GM19438 (cell line): ENCODE measurements around the gene COX10.
"Not testable (repeated sequence)": the region's sequence is repeated elsewhere in the genome, so short reads cannot be mapped to it uniquely, and the experiment has no call there.

Experiments
- ATAC-seq: cut with Tn5 transposase; IDR thresholded peaks from one replicate; pipeline ENCODE4 v1.9.1; 2021; ENCODE audit warnings: low read depth; ENCODE audit not compliant: unreplicated experiment

COX10 gene

DNA sequence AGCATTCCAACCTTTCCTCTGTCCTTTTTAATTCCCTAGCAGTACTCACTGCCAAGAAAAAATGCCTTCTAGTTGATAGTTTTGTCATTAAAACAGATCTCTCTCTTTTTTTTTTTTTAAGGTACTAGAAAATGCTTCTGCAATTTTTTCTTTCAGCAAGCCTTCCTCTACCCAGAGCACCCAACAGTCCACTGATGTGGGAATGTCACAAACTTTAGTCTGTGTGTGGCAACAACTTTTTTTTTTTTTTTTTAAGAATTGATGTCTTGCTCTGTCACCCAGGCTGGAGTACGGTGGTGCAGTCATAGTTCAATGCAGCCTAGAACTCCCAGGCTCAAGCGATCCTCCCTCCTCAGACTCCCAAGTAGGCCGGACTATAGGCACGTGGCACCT is 132.7 kb downstream of the COX10 start:
- no peak for ATAC-seq

DNA sequence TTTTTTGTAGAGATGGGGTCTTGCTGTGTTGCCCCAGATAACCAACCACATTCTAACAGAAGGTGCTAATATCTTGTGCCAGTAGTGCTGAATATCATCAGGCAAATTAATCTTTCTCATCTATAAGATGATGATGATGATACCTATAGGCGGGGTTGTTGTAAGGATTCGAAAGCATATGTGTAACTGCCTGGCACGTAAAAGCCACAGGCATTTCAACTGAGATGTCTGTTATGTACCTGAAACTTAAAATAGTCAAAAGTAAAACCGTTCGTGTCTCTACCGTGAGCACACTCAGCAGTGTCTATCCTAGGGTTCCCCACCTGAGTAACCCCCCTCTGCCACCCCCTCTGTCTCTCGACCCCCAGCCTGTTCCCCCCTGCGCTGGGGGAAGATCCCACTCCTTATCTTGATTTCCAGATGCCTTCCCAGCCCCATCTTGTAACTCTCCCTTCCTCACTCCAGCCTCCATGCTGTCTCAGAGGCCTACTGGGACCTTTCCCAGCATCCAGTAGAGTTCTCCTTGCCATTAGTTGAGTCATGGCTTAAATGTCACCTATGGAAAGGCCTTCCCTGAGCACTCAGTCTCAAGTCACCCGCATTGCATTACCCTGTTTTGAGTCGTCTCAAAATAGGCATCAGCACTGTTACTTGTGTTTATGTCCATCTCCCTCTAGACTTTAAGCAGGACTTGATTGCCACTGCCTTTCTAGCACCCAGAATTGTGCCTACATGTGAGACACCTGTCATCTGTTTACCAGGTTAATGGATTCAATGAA is 133.3 kb downstream of the COX10 start:
- no peak for ATAC-seq

DNA sequence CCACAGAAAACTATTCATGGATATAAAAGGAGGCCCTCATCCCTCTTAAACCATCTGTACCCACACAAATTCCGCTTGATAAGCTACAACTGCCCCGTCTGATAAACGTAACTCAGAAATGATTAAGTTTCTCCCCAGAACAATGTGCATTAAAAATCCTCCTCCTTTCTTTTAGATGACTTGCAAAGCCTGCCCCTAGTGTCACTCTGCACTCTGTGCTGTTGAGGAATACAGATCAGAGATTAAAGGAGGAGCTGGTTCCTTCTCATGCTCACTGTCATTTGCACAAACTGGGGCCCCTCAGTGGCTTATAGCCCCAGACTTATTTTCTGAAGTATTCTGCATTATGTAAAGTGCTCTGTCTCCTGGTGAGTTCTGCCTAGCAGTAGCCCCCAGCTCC is 134.1 kb downstream of the COX10 start:
- ATAC-seq, result no peak

DNA sequence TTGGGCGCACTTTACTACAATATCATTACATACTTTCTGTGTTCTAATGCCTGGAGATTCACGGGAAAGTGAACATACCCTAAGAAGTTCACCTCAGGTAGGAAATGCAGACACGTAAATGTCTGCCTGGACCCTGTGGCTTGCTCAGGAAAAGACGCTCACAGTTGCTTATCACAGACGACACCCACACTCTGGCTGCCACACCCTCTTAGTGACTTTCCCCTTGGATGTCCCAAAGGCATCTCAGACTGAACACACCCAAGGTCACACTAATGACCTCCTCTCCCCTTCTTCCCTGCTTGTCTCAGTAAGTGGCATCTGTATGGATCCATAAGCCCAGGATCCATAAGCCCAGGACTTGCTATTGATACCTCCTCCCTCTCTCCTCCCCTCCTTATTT is 134.8 kb downstream of the COX10 start:
- ATAC-seq, result no peak

DNA sequence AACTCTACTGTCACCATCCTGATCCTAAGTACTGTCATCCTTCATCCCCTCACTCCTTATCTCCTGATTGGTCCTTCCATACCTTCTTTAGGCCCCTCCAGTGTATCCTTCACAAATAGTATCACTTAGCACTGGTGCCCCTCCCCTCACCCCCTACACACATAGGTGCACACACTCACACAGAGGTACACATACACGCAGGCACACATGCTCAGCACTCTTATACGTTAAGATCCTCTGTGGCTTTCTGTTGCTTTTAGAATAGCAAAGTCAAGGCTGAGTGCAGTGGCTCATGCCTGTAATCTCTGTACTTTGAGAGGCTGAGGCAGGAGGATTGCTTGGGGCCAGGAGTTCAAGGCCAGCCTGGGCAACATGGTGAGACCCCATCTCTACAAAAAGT is 135.2 kb downstream of the COX10 start:
- no peak for ATAC-seq

DNA sequence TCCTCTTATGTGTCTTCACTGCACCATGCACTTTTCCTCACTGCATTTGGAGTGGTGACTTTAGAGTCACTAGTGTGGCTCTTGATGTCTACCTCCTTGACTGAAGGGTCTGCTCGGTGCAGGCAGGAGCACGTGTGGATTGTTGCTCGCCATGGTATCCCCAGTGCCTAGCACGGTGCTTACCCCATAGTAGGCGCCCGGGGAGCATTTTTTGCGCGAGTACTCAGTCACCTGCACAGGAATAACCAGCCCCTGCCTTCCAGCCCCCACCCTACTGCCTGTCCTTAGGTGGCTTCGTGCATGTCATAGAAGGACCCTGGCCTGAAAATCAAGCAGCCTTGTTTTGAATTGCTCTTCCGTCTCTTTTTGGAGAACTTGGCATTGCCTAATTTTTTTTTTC is 136.1 kb downstream of the COX10 start:
- ATAC-seq, result no peak

DNA sequence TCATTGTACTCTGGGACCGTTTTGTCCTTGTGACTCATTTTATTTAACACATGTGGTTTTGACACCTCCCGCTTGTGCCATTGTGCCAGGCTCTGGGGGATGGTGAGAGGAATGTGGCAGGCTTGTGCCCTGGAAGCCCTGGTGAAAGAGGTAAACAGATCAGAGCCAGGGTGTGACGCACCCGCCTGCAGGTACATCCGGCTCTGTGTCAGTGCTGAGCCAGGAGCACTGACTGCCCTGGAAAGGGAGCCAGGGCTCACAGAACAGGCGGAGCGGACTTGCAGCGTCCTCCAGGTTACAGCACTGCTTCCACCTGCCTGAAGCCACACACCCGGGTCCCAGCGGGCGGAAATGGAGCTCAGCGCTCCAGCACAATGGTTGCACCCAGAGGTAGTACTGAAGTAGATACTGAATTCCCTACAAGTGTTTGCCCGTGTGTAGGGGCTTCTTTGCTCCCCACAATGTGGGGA is 136.7 kb downstream of the COX10 start:
- no peak for ATAC-seq

DNA sequence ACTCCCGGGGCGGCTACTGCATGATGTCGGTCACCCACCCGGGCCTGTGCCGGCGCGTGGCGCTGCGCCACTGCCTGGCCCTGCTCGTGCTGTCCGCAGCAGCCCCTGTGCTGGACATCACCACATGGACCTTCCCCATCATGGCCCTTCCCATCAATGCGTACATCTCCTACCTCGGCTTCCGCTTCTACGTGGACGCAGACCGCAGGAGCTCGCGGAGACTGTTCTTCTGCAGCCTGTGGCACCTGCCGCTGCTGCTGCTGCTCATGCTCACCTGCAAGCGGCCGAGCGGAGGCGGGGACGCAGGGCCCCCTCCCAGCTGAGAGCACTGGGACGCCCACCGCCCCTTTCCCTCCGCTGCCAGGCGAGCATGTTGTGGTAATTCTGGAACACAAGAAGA is 137.6 kb downstream of the COX10 start:
- ATAC-seq, result no peak

DNA sequence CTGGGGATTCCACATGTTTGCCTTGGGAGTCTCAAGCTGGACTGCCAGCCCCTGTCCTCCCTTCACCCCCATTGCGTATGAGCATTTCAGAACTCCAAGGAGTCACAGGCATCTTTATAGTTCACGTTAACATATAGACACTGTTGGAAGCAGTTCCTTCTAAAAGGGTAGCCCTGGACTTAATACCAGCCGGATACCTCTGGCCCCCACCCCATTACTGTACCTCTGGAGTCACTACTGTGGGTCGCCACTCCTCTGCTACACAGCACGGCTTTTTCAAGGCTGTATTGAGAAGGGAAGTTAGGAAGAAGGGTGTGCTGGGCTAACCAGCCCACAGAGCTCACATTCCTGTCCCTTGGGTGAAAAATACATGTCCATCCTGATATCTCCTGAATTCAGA is 138.5 kb downstream of the COX10 start:
- no peak for ATAC-seq

DNA sequence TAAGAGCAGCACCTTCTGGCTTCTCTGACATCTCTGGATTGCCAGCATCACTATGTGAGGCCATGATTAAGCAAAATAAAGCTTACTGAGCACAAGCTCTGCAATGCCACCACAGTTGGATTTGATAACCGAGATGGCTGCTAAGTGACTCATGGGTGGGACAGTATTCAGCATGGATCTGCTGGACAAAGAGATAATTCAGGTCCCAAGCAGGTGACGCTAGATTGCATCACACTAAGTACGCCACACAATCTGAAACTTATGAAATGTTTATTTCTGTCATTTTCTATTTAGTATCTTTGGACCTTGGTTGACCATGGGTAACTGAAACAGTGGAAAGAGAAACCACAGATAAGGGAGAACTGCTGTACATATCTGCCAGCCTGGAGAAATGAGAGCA is 139.9 kb downstream of the COX10 start:
- no peak for ATAC-seq

DNA sequence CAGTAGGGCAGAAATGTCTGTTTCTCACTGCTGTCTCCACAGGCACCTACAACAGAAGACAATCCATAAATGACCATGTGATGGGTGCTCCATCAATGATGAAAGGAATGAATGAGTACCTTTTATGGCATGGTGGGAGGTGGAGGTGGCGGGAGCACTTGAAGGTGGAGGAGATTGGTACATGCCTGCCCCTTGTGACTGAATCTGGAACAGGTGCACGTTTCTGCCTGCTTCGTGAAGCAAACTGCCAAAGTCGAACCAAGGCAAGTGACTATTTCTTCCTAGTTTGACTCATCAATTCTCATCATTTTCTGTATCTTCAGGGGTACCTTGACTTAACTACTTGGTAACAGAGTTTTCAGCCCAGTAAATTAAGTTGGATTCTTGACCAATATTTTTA is 141.9 kb downstream of the COX10 start:
- no peak for ATAC-seq

DNA sequence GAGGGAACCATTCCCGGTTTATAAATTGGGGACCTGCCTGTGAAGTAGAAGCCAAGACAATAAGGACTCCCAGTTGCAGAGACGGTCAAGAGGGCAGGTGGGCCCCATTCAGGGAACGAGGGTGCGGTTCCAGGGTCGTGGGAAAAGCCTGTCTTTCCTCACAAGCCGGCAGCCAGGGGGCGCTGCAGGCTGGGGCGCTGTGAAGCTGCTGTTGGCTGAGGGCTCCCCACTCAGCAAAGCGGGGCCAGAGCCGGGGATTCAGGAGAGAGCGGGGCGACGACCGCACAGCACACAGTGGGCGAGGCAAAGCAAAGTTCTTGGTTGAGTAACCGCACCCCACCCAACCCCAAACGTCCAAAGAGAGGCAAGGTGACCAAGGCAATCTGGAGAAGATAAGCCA is 142.5 kb downstream of the COX10 start:
- ATAC-seq, result no peak

DNA sequence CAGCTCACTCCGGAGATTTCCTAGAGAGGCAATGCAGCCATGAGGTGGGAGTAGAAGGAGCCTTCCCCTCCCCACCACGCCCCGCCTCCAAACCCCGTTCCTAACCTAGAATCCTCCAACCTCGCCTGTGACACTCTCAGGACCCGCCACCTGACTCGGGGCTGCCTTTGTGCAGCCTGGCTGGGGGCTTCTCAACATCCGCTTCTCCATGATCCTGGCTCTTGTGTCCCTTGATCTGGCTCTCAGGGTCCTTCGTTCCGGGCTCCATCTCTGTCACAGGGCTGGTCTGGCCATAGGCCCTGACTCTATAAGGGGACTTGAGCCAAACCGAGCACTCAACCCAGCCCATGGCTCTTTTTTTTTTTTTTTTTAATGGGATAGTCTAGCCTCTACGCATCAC is 143.1 kb downstream of the COX10 start:
- no peak for ATAC-seq

DNA sequence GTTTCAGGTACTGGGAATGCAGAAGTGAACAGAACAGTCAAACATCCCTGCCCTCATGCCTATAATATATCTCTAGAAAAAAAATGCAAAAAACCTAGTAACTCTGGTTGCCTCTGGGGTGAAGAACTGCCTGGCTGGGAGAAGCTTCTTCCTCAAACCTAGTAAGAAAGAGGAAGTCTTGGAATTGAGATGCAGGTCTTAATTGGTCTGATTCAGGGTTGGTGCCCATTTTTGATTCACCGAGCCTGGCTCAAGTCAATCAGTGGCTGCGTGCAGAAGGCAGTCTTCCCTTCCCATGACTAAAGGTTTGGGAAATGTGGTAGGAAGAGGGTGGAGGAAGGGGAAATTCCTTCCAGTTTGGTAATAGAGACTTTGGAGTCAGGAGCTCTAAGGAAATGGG is 145.0 kb downstream of the COX10 start:
- ATAC-seq, result no peak

DNA sequence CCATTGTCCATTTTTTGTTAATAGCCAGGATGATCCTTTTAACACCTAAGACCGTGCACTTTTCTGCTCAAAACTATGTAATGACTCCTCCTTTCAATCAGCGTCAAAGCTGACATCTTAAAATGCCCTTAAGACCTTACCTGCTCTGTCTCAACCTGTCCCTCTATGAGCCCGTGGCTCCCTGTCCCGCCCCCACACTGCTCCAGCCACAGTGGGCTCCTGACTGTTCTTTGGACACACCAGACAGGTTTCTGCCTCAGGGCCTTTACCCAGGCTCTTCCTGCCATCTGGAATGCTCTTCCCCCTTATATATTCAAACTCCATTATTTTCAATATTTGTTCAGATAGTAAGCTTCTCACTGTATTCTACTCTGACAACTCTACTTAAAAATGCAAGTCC is 153.3 kb downstream of the COX10 start:
- ATAC-seq, result no peak

DNA sequence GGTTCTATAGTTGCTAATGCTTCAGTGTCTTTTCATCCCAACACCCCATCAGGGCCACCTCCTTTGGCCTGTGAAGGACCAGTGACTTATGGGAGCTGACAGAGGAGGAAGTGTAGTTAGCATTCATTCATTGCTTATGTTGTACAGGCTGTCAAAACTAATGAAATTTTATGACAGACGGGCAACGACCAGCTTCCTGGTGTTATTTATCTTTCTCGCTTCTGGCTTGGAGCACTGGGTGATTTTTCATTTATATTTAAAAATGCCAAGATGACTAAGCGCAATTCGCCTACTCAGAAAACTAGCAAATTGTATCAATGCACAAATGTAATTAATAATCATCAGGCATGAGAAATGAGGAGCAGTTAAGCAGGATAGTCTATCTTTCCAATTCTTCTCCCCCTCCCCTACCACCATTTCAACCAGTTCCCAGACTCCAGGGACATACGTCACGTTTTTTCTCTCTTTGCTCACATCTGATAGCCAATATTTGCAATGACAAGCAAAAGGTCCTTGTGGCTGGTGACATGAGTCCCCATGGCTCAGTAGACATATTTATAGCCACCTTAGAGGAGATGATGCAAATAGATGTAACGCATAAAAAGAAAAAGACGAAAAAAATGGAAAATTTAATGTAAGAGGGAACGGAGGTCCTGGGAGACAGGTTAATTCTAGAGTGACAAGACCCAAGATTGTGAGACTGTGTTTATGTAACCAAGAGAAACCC is 156.1 kb downstream of the COX10 start:
- no peak for ATAC-seq

DNA sequence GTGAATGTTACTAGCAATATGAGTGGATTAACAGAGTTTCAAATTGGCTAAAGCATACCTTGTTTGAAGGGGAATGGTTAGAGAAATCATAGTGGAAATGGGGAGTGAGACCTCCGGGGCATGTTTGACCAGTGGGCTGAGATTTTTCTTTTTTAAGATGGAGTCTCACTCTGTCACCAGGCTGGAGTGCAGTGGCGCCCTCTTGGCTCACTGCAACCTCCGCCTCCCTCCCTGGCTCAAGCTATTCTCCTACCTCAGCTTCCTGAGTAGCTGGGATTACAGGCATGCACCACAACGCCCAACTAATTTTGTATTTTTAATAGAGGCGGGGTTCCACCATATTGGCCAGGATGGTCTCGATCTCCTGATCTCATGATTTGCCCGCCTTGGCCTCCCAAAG is 157.7 kb downstream of the COX10 start:
- ATAC-seq, result no peak

DNA sequence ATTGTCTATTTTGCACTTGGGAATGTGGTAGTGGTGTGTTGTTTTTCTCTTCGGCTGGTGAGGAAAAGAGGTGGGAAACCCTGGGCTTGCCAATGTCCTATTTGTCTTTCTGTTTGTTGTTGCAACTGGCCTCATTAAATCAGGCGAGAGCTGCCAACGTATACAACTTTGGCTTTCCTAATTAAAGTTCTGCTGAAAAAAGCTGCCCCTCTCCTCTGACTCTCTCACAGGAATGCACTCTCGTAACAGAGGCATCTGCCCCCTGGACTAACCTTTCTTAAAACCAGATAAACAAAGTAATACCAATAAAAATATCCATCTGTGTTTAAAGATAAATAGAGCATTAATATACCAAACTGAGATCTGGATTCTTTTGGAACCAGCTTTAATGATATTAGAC is 159.6 kb downstream of the COX10 start:
- ATAC-seq, result no peak

DNA sequence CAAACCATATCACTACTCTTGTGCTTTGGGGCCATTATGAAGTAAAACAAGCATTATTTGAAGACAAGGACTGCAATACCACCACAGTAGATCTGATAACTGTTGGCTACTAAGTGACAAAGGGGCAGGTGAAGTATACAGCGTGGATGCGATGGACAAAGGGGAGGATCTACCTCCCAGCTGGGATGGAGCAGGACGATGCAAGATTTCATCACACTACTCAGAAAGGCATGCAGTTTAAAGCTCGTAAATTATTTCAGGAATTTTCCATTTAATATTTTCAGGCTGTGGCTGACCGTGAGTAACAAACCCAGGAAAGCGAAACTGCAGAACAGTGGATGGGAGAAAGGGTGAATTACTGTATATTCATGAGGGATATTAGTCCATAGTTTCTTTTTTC is 161.9 kb downstream of the COX10 start:
- not testable (repeated sequence) for ATAC-seq

DNA sequence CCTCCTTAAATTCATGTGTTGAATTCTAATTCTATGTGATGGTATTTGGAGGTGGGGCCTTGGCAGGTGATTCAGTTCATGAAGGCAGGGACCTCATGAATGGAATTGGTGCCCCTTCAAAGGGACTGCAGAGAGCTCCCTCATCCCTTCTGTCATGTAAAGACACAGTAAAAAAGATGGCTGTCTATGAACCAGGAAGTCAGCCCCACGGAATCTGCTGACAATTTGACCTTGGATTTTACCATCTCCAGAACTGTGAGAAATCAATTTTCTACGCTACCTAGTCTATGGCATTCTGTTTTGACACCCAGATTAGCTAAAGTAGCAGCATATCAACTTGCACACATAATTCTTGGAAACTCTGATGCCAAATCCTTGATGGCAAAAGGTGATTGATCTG is 165.7 kb downstream of the COX10 start:
- ATAC-seq, result not testable (repeated sequence)

DNA sequence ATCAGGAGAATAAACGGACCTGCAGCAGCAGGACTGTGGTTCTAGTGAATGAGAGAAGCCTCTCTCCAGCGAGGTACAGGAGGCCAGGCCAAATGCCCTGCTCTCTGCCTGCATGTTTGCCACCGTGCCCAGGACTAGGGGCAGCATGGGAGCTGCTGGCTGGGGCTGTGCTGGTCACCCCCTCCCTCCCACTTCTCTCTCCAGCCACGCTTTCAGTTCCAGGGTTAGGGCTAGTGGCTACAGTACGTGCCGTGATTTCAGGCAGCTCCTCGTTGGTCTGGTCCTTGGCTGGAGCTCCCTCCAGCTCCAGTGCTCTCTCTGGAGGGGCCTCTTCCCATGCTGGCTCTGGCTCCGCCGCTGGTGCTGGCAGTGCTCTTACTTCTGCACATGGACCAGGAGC is 166.7 kb downstream of the COX10 start:
- ATAC-seq, result not testable (repeated sequence)

DNA sequence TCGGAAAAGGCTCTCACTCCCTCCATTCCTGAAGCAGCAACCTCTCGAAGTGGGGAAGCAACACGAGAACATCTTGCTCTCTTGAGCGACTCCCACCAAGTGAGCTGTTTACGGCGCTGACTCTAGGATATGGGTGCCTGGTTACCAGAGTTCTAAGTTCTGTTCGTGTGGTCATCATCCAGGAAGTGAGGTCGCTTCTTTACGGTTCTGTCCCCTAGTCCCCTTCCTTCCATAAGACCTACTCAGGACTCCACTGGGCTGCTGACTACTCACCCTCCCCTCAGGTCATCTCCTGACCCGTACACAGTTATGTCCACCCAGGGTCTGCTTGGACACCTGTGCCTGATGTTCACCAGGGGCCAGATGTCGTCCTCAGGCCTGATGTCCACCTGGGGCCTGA is 167.5 kb downstream of the COX10 start, which contains the start of gene CDRT15:
Gene CDRT15, minus strand, starts transcription at position 101 of the 400 bp plus-strand sequence. Its CDS starts 29 bp downstream, at position 72.
- ATAC-seq, result not testable (repeated sequence)
